Activated CD4-positive, alpha-beta T cell treated with anti-CD3 and anti-CD28 coated beads for 24 hours (primary cell): ENCODE results near the gene TMEM183A.
"Not testable (repeated sequence)": the region's sequence is repeated elsewhere in the genome, so short reads cannot be mapped to it uniquely, and the experiment has no call there.

Source experiments
- DNase-seq, 2 donors: peaks; one replicate each; pipeline ENCODE4 v3.0.0-alpha.2; 2020; ENCODE audit warnings: low read depth in 2 of 2

The TMEM183A gene

DNA sequence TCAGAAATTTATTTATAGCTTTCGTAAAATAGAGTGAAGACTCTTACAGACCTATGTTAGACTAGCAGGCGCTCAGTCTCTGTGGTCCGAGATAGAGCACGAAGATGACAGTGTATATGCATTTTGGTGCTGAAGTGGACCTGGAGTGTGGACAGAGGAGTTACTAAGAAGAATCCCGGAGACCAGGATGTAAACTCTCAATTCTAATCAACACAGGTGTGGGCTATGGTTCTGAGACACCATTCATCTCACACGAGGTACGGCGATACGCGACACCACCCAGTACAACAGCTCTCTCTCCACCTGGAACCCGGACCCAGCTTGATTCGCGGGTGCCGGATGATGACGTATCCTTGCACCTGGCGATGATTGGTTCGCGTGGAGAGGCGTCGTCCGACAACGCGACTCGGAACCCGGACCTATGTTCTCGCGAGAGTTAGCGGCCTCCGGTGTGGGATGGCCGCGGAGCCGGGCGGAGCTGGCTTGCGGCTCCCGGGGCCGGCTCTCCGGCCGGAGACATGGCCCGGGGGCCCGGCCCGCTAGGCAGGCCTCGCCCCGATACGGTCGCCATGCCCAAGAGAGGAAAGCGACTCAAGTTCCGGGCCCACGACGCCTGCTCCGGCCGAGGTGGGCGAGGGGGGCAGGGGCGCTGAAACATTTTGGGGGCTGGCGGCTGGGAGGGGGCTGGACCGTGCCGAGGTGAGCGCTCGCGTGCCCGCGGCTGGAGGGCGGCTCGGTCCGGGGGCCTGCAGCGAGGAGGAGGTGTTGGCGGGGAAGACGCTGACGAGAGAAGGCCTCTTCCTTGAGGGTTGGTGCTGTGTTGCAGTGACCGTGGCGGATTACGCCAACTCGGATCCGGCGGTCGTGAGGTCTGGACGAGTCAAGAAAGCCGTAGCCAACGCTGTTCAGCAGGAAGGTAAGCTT, at the start of gene TMEM183A:
TSS of gene TMEM183A (plus strand) at position 427 of the 924 bp plus-strand sequence. CDS start at position 519, 92 bp downstream.
- DNase-seq: peak; percentile 84 to 93

DNA sequence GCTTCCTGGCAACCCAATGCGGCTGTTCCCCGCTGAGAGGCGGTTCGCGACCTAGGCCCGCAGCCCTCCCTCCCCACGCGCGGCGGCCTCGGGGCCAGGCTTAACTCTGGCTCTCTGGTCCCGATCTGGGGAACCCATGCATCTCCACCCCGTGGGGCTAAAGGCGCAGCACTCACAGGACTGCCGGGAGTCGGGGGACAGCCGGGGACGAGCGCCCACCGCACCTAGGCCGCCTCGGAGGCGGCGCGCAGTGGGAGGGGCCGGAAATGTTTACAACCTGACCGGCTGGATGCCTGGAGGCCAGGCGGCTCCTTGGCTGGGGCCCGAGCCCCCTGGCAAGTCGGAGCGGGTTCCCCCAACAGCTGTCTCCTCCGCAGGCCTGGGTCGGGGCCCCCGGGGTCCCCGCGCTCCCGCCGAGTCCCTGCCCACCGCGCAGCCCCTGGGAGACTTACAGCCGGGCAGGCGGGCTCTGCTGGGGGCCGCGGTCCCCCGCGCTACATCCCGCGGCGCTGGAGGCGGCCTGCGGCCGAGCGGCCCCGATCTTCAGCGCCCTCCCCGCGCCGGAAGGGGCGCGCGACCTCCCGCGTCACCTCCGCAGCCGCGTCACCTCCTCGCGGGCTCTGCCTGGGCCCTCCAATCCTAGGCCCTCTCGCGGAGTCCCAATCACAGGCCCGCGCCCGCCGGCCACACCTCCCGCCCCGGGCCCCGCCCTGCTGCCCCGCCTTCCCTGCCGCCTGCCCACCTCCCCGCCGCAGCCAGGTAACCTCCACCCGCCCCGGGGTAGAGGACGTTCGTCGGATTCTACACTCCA, 49.2 kb upstream of the TMEM183A start, which contains the start of gene ADIPOR1:
TSS of gene ADIPOR1 (minus strand) at position 580 of the 811 bp plus-strand sequence. CDS start 7,242 bp downstream, outside the sequence.
- DNase-seq: peak; percentile 88 to 92

DNA sequence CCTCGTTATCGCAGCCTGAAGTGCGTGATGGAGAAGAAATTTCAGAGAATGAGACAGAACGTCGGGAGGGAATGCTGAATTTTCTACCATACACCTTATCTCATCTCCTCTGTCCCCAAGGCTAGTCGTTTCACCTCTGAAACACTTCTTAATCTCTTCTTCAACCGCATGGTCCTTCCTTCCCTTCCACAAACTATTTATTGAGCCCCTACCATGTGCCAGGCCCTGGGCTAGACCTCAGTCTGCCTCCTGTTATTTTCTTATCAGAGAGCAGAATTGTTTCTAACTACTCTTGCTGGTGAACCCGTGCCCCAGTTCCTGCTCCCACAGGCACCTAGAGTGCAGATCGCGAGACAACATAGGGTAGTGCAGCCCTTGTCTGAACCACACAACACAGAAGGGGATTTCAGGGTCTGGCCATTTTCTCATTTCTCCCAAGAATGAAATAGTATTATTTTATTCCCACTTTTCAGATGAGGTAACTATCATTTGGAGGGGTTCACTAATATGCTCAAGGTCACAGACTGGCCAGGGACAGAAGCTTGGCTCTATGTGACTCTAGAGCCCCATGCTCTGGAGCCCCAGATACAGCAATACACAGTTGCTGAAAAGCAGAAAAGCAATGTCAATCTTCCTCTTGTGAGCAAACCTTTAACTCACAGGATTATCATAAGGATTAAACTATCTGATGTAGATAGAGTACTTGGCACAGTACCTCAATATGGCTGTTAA, 48.5 kb upstream of the TMEM183A start:
- no peak for DNase-seq

GRCh38 chr1:202959276-202959620, 47.9 kb upstream of the TMEM183A start:
- DNase-seq: no peak

DNA sequence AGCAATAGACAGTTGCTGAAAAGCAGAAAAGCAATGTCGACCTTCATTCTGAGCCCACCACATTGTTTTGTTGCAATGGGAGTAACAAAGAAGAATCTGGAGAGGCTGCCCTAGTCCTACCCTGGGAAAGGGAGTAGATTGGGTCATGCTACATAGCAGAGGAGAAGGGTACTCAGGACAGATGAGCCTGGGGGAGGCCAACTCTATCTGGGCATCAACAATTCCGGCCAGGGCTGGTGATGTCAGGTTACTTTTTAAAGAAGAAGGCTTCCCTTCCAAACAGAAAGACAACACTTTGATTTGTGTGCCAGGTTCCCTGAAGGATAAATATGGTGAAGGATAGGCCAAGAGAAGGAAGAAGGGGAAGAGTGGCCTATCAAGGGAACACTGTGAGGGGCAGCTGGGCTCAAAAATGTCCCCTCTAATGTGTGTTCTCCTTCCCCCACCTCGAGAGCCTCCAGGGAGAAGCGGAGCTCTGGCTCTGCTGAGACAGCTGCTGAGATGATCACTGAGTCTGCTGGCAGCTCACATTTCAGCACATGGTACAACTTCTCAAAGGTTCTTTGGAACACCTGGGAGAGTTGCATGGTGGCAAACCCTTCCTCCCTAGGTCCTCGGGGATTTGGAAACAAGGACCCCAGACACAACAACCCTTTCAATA, 45.8 kb upstream of the TMEM183A start:
- DNase-seq: no peak

DNA sequence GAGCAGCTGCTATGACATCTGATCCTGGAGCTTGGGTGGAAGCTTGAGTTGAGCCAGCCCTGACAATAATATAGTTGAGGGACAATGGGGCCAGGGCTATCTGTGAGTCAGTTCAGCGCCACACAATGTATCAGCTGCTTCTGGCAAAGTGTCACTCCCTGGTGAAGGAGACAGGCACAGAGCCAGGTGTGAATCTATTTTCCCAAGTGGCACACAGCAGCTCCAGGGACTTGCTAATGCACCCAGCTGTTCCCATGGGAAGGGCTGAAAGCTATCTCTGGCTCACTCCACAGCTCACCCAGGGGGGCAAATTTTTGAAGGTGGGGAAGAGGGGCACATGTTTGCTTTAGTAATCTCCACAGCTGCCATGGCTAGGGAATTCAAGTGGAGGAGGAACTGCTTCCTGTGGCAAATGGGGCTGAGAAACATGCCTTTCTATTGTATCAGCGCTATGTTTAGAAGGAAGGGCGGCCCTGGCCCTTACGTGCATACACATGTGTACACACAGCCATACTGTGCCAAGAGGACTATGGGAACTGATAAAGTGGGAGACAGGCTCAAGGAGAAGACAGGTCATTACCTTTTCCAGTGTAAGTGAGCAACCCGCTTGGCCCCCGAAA, 42.3 kb upstream of the TMEM183A start:
- DNase-seq: no peak

GRCh38 chr1:202965422-202965821, 41.8 kb upstream of the TMEM183A start:
- no peak for DNase-seq

GRCh38 chr1:202966006-202966898, 40.9 kb upstream of the TMEM183A start:
- no peak for DNase-seq

GRCh38 chr1:202967684-202968281, 39.4 kb upstream of the TMEM183A start:
- DNase-seq: no peak

DNA sequence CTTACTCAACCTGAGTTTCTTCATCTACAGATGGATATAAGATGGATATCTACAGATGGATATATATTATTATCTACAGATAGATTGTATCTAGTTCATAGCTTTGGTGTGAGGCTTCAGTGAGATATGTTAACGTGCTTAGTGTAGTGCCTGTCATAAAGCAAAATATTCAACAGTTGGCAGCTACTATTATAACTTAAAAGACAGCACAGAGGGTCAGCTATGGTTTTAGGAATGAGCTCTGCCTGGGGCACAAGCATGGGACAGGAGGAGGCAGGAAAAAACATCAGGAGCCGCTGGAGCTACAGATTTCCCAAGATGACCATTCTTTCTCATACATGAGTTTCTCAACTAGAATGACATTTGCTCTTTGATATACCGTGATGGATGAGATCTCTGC, 38.8 kb upstream of the TMEM183A start:
- DNase-seq: no peak

GRCh38 chr1:202968895-202969295, 38.3 kb upstream of the TMEM183A start:
- peak in 1 of 2 donors; percentile 5 for DNase-seq

GRCh38 chr1:202972046-202972445, 35.1 kb upstream of the TMEM183A start:
- no peak for DNase-seq

GRCh38 chr1:202974856-202975255, 32.3 kb upstream of the TMEM183A start:
- no peak for DNase-seq

- DNase-seq: no peak
Measured at GRCh38 chr1:202976633-202977032, 30.5 kb upstream of the TMEM183A start.

DNA sequence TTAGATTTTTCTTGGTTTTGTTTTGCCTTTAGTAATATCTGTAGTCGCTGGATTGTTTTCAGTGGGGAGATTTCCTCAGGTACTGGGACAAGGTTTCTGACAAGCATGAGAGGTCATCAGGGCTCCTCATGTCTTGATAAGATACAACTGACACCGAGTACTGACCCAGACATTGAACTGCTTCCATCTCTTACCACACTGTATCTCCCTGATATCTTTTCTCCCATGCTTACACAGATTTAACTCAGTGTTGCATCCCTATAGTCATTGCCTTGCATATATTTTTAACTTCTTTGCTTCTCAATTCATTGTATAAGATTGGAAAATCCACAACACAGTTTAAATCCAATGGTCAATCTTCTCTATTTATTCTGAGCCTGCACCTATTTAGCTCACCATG, 27.7 kb upstream of the TMEM183A start:
- no peak for DNase-seq

DNA sequence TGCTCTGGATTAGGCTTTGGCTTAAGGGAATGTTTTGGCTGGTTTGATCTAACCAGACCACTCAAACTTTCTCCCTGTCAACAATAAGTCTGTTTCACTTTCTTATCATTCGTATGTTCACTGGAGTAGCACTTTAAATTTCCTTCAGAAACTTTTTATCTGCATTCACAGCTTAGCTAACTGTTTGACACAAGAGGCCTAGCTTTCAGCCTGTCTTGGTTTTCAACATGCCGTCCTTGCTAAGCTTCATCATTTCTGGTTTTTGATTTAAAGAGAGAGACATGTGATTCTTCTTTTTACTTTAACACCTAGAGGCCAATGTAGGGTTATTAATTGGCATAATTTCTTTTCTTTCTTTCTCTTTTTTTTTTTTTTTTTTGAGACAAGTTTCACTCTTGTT, 25.2 kb upstream of the TMEM183A start:
- no peak for DNase-seq

DNA sequence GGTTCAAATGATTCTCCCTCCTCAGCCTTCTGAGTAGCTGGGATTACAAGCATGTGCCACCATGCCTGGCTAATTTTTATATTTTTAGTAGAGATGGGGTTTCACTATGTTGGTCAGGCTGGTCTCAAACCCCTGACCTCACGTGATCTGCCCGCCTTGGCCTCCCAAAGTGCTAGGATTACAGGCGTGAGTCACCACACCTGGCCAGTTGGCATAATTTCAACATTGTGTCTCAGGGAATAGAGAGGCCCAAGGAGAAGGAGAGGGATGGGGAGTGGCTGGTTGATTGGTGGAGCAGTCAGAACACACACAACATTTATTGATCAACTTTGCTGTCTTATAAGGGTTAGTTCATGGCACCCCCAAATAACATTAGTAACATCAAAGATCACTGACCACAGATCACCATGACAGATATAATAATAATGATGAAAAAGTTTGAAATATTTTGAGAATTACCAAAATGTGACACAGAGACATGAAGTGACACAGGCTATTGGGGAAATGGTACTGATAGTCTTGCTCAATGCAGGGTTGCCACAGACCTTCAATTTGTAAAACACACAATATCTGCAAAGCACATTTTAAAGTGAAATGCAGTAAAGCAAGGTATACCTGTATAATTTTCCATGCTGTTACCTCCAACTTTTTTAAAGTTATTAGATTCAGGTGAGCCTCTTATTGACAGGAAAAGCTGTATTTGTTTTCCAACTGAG, 24.3 kb upstream of the TMEM183A start:
- no peak for DNase-seq

DNA sequence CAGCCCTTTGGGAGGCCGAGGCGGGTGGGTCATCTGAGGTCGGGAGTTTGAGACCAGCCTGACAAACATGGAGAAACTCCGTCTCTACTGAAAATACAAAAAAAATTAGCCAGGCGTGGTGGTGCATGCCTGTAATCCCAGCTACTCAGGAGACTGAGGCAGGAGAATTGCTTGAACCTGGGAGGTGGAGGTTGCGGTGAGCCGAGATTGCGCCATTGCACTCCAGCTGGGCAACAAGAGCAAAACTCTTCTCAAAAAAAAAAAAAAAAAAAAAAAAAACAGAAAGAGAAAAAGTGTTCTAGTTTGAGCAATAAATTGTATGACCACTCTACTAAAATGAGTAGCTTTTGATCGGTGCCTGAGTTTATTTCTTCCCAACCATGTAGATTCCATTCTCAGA, 21.1 kb upstream of the TMEM183A start:
- DNase-seq: not testable (repeated sequence)

- no peak for DNase-seq
Measured at GRCh38 chr1:202987255-202987654, 19.9 kb upstream of the TMEM183A start.
